HG03103 (cell line): ENCODE results near the gene ARHGAP19.

Experiments
- ATAC-seq: cut with Tn5 transposase; IDR thresholded peaks from one replicate; pipeline ENCODE4 v1.9.1; 2021; ENCODE audit warnings: low read depth; ENCODE audit not compliant: unreplicated experiment

The ARHGAP19 gene

GRCh38 chr10:97173036-97173435 is 119.4 kb downstream of the ARHGAP19 start:
- no peak for ATAC-seq
